GM12865 (cell line): ENCODE data around the gene ATP6V0D1.

ENCODE experiments used
- DNase-seq: peaks from one replicate; pipeline ENCODE4 v3.0.0; 2010; ENCODE audit warnings: low read depth
- H3K4me3 ChIP-seq: 2 replicates; pipeline ENCODE4 v1.5.1; 2011; ENCODE audit warnings: mild to moderate bottlenecking, low read depth, low read length, control low read depth
- TF ChIP-seq, protein P1 (sequence below): IDR thresholded peaks from 2 replicates; pipeline ENCODE4 v1.5.1; 2011; ENCODE audit warnings: low read length, control low read depth, low read depth, inconsistent platforms; ENCODE audit not compliant: insufficient read depth; ENCODE audit errors: missing control alignments

Gene ATP6V0D1

DNA sequence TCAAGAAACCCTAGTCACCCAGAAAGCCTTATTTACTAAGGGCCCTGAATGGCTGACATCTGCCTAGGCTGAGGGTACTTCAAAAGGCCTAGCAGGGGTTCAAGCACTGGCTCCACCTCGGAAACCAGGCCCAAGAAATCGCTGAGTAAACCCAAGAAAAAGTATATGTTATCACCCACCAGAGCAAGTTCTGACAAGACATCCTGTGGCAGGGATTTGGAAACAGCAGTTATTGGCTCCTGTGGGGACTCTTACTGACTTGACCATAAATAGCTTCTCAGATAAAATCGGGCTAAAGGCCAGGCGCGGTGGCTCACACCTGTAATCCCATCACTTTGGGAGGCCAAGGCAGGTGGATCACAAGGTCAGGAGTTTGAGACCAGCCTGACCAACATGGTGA is 12.2 kb downstream of the ATP6V0D1 start:
- H3K4me3 ChIP-seq: no peak overlapping the region
- TF ChIP-seq, protein P1, sequence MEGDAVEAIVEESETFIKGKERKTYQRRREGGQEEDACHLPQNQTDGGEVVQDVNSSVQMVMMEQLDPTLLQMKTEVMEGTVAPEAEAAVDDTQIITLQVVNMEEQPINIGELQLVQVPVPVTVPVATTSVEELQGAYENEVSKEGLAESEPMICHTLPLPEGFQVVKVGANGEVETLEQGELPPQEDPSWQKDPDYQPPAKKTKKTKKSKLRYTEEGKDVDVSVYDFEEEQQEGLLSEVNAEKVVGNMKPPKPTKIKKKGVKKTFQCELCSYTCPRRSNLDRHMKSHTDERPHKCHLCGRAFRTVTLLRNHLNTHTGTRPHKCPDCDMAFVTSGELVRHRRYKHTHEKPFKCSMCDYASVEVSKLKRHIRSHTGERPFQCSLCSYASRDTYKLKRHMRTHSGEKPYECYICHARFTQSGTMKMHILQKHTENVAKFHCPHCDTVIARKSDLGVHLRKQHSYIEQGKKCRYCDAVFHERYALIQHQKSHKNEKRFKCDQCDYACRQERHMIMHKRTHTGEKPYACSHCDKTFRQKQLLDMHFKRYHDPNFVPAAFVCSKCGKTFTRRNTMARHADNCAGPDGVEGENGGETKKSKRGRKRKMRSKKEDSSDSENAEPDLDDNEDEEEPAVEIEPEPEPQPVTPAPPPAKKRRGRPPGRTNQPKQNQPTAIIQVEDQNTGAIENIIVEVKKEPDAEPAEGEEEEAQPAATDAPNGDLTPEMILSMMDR: no peak
- peak; percentile 49 for DNase-seq

DNA sequence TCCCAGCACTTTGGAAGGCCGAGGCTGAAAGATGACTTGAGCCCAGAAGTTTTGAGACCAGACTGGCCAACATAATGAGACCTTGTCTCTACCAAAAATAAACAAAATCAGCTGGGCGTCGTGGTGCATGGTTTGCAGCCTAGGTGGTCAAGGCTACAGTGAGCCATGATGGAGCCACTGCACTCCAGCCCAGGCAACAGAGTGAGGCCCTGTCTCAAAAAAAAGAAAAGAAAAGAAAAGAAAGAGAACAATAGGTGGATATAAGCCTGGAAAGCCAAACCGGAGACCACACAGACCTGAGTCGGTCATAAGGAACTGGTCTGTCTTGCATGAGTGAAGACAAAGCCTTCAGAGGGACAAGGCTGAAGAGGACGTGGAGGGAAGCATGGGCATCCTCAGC is 14.4 kb downstream of the ATP6V0D1 start:
- no peak overlapping the region for H3K4me3 ChIP-seq
- no peak for DNase-seq
- TF ChIP-seq, protein P1: no peak

DNA sequence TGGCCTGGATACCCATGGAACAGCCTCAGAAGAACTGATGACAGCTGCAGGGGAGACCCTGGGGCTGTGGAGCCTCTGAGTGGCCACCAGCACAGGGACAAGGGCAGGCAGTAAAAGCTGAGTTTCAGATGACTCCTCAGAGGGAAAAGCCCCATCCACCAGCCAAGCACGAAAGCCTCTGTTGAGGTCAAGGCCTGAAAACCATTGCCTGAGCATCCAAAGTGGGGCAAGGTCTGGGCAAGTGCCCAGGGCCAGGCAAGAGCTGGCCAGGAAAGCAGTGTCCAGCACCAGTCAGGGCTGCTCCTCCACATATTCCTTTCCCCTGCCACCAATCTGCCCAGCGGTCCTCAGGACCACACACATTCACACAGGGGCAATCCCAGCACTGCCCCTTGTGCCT is 16.4 kb downstream of the ATP6V0D1 start:
- TF ChIP-seq, protein P1: no peak
- no peak for DNase-seq
- H3K4me3 ChIP-seq: no peak overlapping the region

DNA sequence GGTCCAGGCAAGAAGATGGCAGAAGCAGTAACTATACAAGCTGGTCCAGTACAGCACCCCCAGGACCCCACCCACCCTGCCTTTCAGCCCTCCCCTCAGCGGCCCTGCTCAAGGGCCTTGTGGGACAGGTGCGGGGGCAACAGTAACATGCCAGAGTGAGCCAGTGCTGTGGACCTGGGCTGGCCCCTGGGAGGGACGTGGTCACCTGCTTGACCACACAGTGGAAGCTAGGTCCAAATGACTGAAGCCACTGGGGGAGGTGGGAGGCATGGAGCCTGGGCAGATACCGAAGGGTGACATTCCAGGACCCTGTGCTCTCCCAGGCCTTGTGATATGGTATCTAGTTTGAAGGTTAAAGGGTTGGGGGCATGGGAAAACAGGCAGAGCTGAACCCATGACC is 17.3 kb downstream of the ATP6V0D1 start:
- H3K4me3 ChIP-seq: no peak overlapping the region
- TF ChIP-seq, protein P1: no peak
- no peak for DNase-seq

DNA sequence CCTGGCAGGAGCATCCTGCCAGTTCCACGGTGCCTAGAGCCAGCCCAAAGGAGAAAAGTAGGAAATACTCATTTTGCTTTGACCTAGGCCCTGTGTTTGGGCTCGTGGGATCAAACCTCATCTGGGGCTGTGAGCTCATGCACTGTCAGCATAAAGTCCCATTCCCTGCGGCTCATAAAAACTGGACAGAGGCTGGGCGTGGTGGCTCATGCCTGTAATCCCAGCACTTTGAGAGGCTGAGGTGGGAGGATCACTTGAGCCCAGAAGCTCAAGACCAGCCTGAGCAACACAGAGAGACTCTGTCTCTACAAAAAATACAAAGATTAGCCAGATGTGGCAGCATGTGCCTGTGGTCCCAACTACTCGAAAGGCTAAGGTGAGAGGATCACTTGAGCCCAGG is 17.9 kb downstream of the ATP6V0D1 start:
- TF ChIP-seq, protein P1: no peak
- no peak for DNase-seq
- H3K4me3 ChIP-seq: no peak overlapping the region

DNA sequence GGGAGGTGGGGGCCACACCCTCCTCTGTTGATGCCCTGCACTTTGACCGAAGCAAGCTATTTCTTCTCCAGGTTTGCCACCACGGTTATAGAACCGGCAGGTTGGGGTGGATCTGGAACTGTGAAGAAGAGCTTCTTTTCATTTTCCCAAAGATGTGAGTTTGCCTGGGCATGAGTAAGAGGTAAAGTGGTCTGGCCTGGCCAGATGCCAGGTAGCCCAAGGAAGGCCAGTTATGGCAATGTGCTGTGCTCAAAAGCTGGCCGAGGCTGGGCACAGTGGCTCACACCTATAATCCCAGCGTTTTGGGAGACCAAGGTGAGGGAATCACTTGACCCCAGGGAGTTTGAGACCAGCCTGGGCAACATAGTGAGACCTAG is 18.7 kb downstream of the ATP6V0D1 start:
- TF ChIP-seq, protein P1: no peak
- H3K4me3 ChIP-seq: no peak overlapping the region
- no peak for DNase-seq

DNA sequence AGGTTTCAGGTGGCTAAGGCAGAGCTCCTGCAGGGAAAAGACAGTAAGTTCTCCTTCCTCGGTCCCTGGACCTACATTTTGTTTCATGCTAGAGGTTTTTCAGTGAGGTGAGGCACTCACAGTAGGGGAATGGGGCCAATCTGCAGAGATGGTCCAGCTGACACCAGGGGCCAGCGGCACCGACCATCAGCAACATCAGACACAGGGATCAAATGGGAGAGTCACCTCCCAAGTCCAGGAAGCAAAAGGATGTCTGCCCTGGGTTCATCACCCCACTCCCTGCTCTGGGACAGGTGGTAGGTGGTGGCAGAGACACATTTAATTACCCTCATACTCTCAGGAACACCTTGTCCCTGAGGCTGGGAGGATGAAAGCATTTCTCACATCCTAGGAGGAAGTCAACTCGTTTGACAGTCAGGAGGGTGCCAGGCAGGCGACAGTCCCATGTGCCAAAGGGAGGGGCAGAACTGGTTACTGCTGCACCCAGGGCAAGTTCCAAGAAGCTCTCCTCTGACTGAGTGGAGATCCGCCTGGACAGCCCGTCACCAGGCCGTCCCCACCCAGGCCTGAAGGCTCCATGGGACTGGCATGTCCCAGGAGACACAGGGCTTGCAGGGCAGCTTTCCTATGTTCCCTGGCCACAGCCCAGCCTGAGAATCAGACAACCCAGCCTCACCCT is 19.2 kb downstream of the ATP6V0D1 start:
- no peak overlapping the region for H3K4me3 ChIP-seq
- no peak for DNase-seq
- TF ChIP-seq, protein P1: no peak
